Vagina (tissue), 2 donors: ENCODE results near the gene DHX34. TPM values are rescaled to one million over a fixed set of nuclear protein-coding genes. Genes with fewer than 3 reads are reported as not detected.

Experiments used
- DNase-seq, 2 donors: peaks; one replicate each; pipeline ENCODE4 v3.0.0-alpha.2; 2017; ENCODE audit errors: extremely low spot score in 2 of 2
- H3K27ac ChIP-seq: fragments of 200-600 bp; sonication (generic); one replicate; pipeline ENCODE4 v1.5.1; 2019
- H3K27me3 ChIP-seq: fragments of 200-600 bp; sonication (generic); one replicate; pipeline ENCODE4 v1.5.1; 2019
- H3K36me3 ChIP-seq, 2 donors: fragments of 200-600 bp; sonication (generic); one replicate each; pipeline ENCODE4 v1.5.1; 2017 to 2019
- H3K4me1 ChIP-seq: fragments of 200-600 bp; sonication (generic); one replicate; pipeline ENCODE4 v1.5.1; 2019
- H3K4me3 ChIP-seq, 2 donors: fragments of 200-600 bp; sonication (generic); 1 replicate in 1 of 2; 2 replicates in 1 of 2; pipeline ENCODE4 v1.5.1; 2016 to 2019
- H3K9me3 ChIP-seq: fragments of 200-600 bp; sonication (generic); one replicate; pipeline ENCODE4 v1.5.1; 2019
- POLR2A ChIP-seq, 2 donors: fragments of 450-650 bp; IDR thresholded peaks; one replicate each; pipeline ENCODE4 v1.6.1; 2017; ENCODE audit warnings: antibody characterized with exemption in 2 of 2, mild to moderate bottlenecking in 2 of 2, moderate library complexity in 2 of 2
- POLR2AphosphoS5 ChIP-seq, 2 donors: sonication (generic); formaldehyde crosslinking; IDR thresholded peaks; one replicate each; pipeline ENCODE4 v1.9.0; 2017; ENCODE audit warnings: antibody characterized with exemption in 2 of 2, mild to moderate bottlenecking in 2 of 2, low read depth in 1 of 2; ENCODE audit not compliant: insufficient read depth in 1 of 2
- intact Hi-C: fragments of 100-400 bp; cut with DNase I; formaldehyde crosslinking; loops from one replicate; pipeline ENCODE4 v1.15.1; 2023
- total RNA-seq: library from RNA; depleted of rRNA; stranded (reverse); fragments of >200 nt; gene quantifications from one replicate; pipeline ENCODE4 v1.2.3, GENCODE V29; 2016
- TF ChIP-seq, protein P1 (sequence below), 3 experiments: fragments of 450-650 bp in 2 of 3; fragments of 200-600 bp in 1 of 3; sonication (generic) in 1 of 3; IDR thresholded peaks; one replicate each; pipeline ENCODE4 v1.5.1; 2017 to 2019; ENCODE audit warnings: antibody characterized with exemption in 3 of 3, mild to moderate bottlenecking in 2 of 3, moderate library complexity in 2 of 3

The DHX34 gene
- total RNA-seq, 1 donor from 2014 or later: 15.2 TPM

DNA sequence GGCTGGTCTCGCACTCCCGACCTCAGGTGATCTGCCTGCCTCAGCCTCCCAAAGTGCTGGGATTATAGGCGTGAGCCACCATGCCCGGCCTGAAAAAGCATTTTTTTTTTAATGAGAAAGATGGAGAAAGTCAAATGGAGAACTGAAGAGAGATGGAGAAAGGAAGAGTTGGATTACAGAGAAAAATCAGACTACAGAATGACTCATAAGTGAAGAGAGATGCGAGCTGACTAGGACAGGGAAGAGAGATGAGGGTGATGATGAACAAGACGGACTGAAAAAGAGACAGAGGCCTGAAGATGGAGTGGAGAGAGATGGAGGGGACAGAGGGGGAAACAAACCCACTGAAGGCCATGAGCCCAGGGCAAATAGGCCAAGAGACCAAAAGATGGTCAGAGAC is 1.5 kb downstream of the DHX34 start:
- Histone ChIP-seq H3K9me3 (no peaks in the 10 kb centered on the region), H3K27ac (no peak overlapping the region), H3K4me1 (peaks cover 14% of the 10 kb centered on the region), H3K27me3 (no peaks in the 10 kb centered on the region), H3K4me3 (no peak overlapping the region), H3K36me3 (peaks cover 0 to 27% of the 10 kb centered on the region in 2 donors)
- DNase-seq: no peak
- TF ChIP-seq POLR2A (IDR thresholded peaks at IDR 0.05) (no peak), POLR2AphosphoS5 (IDR thresholded peaks at IDR 0.05; ENCODE audit: insufficient read depth in 1 of 2, low read depth in 1 of 2) (no peak)
- TF ChIP-seq, protein P1, sequence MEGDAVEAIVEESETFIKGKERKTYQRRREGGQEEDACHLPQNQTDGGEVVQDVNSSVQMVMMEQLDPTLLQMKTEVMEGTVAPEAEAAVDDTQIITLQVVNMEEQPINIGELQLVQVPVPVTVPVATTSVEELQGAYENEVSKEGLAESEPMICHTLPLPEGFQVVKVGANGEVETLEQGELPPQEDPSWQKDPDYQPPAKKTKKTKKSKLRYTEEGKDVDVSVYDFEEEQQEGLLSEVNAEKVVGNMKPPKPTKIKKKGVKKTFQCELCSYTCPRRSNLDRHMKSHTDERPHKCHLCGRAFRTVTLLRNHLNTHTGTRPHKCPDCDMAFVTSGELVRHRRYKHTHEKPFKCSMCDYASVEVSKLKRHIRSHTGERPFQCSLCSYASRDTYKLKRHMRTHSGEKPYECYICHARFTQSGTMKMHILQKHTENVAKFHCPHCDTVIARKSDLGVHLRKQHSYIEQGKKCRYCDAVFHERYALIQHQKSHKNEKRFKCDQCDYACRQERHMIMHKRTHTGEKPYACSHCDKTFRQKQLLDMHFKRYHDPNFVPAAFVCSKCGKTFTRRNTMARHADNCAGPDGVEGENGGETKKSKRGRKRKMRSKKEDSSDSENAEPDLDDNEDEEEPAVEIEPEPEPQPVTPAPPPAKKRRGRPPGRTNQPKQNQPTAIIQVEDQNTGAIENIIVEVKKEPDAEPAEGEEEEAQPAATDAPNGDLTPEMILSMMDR (IDR thresholded peaks at IDR 0.05): no peak
- intact Hi-C loops: no loop called here

DNA sequence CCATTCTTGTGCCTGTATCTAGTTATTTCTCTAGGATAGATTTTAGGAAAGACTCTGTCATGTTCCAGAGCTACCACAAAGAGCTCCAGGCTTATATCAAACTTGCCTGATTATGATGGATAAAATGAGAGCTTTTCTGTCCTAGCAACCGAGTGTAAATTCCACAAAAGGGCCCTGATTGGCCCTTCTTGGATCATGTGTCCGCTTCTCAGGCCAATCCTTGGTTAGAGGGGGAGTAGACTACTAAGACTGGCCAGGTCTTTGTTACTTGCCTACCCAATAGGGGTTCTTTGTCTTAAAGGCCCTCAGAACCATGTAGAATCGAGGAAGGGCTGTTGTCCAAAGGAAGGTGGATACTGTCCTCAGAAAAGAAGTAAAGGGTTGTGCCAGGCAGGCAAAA is 2.4 kb downstream of the DHX34 start:
- intact Hi-C loops: no loop called here
- H3K36me3 ChIP-seq: peaks cover 0 to 36% of the 10 kb centered on the region in 2 donors
- H3K4me1 ChIP-seq: peaks cover 14% of the 10 kb centered on the region
- H3K4me3 ChIP-seq: no peak overlapping the region
- TF ChIP-seq, protein P1 (IDR thresholded peaks at IDR 0.05): no peak
- TF ChIP-seq POLR2AphosphoS5 (IDR thresholded peaks at IDR 0.05; ENCODE audit: insufficient read depth in 1 of 2, low read depth in 1 of 2) (no peak), POLR2A (IDR thresholded peaks at IDR 0.05) (no peak)
- H3K27ac ChIP-seq: no peak overlapping the region
- no peak for DNase-seq
- H3K27me3 ChIP-seq: no peaks in the 10 kb centered on the region
- H3K9me3 ChIP-seq: no peaks in the 10 kb centered on the region

DNA sequence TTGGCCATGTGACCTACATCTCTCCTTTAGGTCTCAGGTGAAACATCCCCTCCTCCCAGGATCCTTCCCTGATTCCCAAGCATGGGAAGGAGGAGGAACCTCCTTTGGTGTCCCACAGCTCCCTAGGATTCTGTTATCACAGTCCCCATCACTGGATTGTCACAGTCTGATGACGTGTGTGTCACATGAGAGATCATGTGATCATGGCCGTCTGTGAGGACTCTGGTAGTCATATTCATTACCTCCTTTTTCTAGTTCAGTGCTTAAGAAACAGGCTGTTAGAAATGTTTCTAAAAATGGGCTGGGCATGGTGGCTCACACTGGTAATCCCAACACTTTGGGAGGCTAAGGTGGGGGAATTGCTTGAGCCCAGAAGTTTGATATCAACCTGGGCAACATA is 3.0 kb downstream of the DHX34 start:
- intact Hi-C loops: no loop called here

DNA sequence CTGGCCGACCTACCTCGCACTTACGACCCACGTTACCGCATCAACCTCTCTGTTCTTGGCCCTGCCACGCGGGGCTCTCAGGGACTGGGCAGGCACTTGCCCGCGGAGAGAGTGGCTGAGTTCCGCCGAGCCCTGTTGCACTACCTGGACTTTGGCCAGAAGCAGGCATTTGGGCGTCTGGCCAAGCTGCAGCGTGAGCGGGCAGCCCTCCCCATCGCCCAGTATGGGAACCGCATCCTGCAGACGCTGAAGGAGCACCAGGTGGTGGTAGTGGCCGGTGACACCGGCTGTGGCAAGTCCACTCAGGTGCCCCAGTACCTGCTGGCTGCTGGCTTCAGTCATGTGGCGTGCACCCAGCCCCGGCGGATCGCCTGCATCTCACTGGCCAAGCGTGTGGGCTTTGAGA is 4.2 kb downstream of the DHX34 start:
- intact Hi-C loops: no loop called here
- Histone ChIP-seq H3K27me3 (no peaks in the 10 kb centered on the region), H3K27ac (no peak overlapping the region), H3K4me3 (no peak overlapping the region), H3K36me3 (peaks cover 0 to 53% of the 10 kb centered on the region in 2 donors), H3K9me3 (no peaks in the 10 kb centered on the region), H3K4me1 (peaks cover 14% of the 10 kb centered on the region)
- DNase-seq: no peak
- TF ChIP-seq POLR2A (IDR thresholded peaks at IDR 0.05) (no peak), POLR2AphosphoS5 (IDR thresholded peaks at IDR 0.05; ENCODE audit: insufficient read depth in 1 of 2, low read depth in 1 of 2) (no peak)
- TF ChIP-seq, protein P1 (IDR thresholded peaks at IDR 0.05): no peak

More for the DNA sequence above, 3.0 kb downstream of the DHX34 start:
- Histone ChIP-seq H3K4me3 (no peak overlapping the region), H3K4me1 (peaks cover 14% of the 10 kb centered on the region), H3K36me3 (peaks cover 0 to 41% of the 10 kb centered on the region in 2 donors), H3K27ac (no peak overlapping the region), H3K9me3 (no peaks in the 10 kb centered on the region), H3K27me3 (no peaks in the 10 kb centered on the region)
- TF ChIP-seq, protein P1 (IDR thresholded peaks at IDR 0.05): no peak
- DNase-seq: no peak

DNA sequence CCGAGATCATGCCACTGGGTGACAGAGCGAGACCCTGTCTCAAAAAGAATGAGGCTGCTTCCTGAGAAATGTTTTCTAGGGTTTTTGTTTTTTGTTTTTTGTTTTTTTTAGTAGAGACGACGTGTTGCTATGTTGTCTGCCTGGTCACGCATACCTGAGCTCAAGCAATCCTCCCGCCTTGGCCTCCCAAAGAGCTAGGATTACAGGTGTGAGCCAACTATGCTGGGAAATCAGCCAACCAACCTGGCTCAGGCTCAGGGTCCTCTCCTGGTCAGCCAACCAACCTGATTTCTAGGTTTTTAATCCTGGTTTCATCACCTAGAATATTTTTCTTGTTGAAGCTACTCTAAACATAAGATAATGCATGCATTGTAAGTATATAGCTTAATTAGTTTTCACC is 7.8 kb downstream of the DHX34 start:
- H3K27me3 ChIP-seq: no peaks in the 10 kb centered on the region
- H3K36me3 ChIP-seq: peaks cover 0 to 88% of the 10 kb centered on the region in 2 donors
- H3K4me1 ChIP-seq: no peaks in the 10 kb centered on the region
- no peaks in the 10 kb centered on the region for H3K9me3 ChIP-seq
- DNase-seq: no peak
- H3K4me3 ChIP-seq: no peak overlapping the region
- H3K27ac ChIP-seq: no peak overlapping the region
- no peak for TF ChIP-seq POLR2A (IDR thresholded peaks at IDR 0.05)
- TF ChIP-seq POLR2AphosphoS5 (IDR thresholded peaks at IDR 0.05; ENCODE audit: insufficient read depth in 1 of 2, low read depth in 1 of 2): no peak
- TF ChIP-seq, protein P1 (IDR thresholded peaks at IDR 0.05): no peak
- intact Hi-C loops: no loop called here
